ENCODE results near the gene RTTN.

Gene RTTN

GRCh38 chr18:70235478-70235877, 30.0 kb upstream of the RTTN start:
- no peak overlapping the region for H3K4me3 ChIP-seq (ENCODE audit: low read length, poor library complexity, severe bottlenecking)
- no peak overlapping the region for H3K4me2 ChIP-seq (ENCODE audit: low read depth, low read length, poor library complexity, severe bottlenecking)
- H3K27me3 ChIP-seq (ENCODE audit: insufficient read depth, low read length, poor library complexity, severe bottlenecking), result no peaks in the 10 kb centered on the region
- no peaks in the 10 kb centered on the region for H3K36me3 ChIP-seq (ENCODE audit: insufficient read depth, low read length)
- TF ChIP-seq CTCF (conservative IDR thresholded peaks at IDR 0.05; ENCODE audit: low read length), result no peak
- no peaks in the 10 kb centered on the region for H3K9me3 ChIP-seq (ENCODE audit: insufficient read depth, low read depth, low read length)
- no peak overlapping the region for H2AFZ ChIP-seq (ENCODE audit: low read length)
- no peaks in the 10 kb centered on the region for H3F3A ChIP-seq (ENCODE audit: low read depth)
- H3K79me2 ChIP-seq (ENCODE audit: insufficient read depth, low read length), result no peaks in the 10 kb centered on the region
- no peak overlapping the region for H3K9ac ChIP-seq (ENCODE audit: low read depth, low read length, poor library complexity, severe bottlenecking)
- no peaks in the 10 kb centered on the region for H3K4me1 ChIP-seq (ENCODE audit: insufficient read depth, low read length, poor library complexity, severe bottlenecking)
- no peaks in the 10 kb centered on the region for H4K20me1 ChIP-seq (ENCODE audit: insufficient read depth, low read length, poor library complexity, severe bottlenecking)
- H3K9me2 ChIP-seq (replicated peaks; ENCODE audit: low read depth, low read length), result no peaks in the 10 kb centered on the region

GRCh38 chr18:70234667-70235459, 29.4 kb upstream of the RTTN start:
- TF ChIP-seq CTCF (conservative IDR thresholded peaks at IDR 0.05; ENCODE audit: low read length) (no peak), EZH2phosphoT487 (IDR thresholded peaks at IDR 0.05; ENCODE audit: borderline replicate concordance) (no peak)
- no peak overlapping the region for H3K4me3 ChIP-seq (ENCODE audit: low read length, poor library complexity, severe bottlenecking)
- no peak overlapping the region for H3K4me2 ChIP-seq (ENCODE audit: low read depth, low read length, poor library complexity, severe bottlenecking)
- H3K9me2 ChIP-seq (replicated peaks; ENCODE audit: low read depth, low read length), result no peaks in the 10 kb centered on the region
- H3K79me2 ChIP-seq (ENCODE audit: insufficient read depth, low read length), result no peaks in the 10 kb centered on the region
- H3K4me1 ChIP-seq (ENCODE audit: insufficient read depth, low read length, poor library complexity, severe bottlenecking), result no peaks in the 10 kb centered on the region
- H3F3A ChIP-seq (ENCODE audit: low read depth), result no peaks in the 10 kb centered on the region
- H4K20me1 ChIP-seq (ENCODE audit: insufficient read depth, low read length, poor library complexity, severe bottlenecking), result no peaks in the 10 kb centered on the region
- H3K36me3 ChIP-seq (ENCODE audit: insufficient read depth, low read length), result no peaks in the 10 kb centered on the region
- H3K27me3 ChIP-seq (ENCODE audit: insufficient read depth, low read length, poor library complexity, severe bottlenecking), result no peaks in the 10 kb centered on the region
- H2AFZ ChIP-seq (ENCODE audit: low read length), result no peak overlapping the region
- no peak overlapping the region for H3K9ac ChIP-seq (ENCODE audit: low read depth, low read length, poor library complexity, severe bottlenecking)
- H3K9me3 ChIP-seq (ENCODE audit: insufficient read depth, low read depth, low read length), result no peaks in the 10 kb centered on the region

GRCh38 chr18:70233974-70234373, 28.5 kb upstream of the RTTN start:
- Histone ChIP-seq H3K4me2 (ENCODE audit: low read depth, low read length, poor library complexity, severe bottlenecking) (no peak overlapping the region), H4K20me1 (ENCODE audit: insufficient read depth, low read length, poor library complexity, severe bottlenecking) (no peaks in the 10 kb centered on the region), H2AFZ (ENCODE audit: low read length) (no peak overlapping the region), H3K9me3 (ENCODE audit: insufficient read depth, low read depth, low read length) (no peaks in the 10 kb centered on the region), H3K36me3 (ENCODE audit: insufficient read depth, low read length) (no peaks in the 10 kb centered on the region), H3K9me2 (replicated peaks; ENCODE audit: low read depth, low read length) (no peaks in the 10 kb centered on the region), H3K9ac (ENCODE audit: low read depth, low read length, poor library complexity, severe bottlenecking) (no peak overlapping the region), H3K27me3 (ENCODE audit: insufficient read depth, low read length, poor library complexity, severe bottlenecking) (no peaks in the 10 kb centered on the region), H3K79me2 (ENCODE audit: insufficient read depth, low read length) (no peaks in the 10 kb centered on the region), H3K4me1 (ENCODE audit: insufficient read depth, low read length, poor library complexity, severe bottlenecking) (no peaks in the 10 kb centered on the region), H3K4me3 (ENCODE audit: low read length, poor library complexity, severe bottlenecking) (no peak overlapping the region), H3F3A (ENCODE audit: low read depth) (no peaks in the 10 kb centered on the region)
- no peak for TF ChIP-seq EZH2phosphoT487 (IDR thresholded peaks at IDR 0.05; ENCODE audit: borderline replicate concordance)
- TF ChIP-seq CTCF (conservative IDR thresholded peaks at IDR 0.05; ENCODE audit: low read length), result no peak
